A549 (cell line): ENCODE data around the gene CPNE4. TPM values are rescaled to one million over a fixed set of nuclear protein-coding genes. Genes with fewer than 3 reads are reported as not detected.

Source experiments
- ATAC-seq, 2 experiments: fragments of 200-7000 bp in 1 of 2; fragments of >200 bp in 1 of 2; cut with Nextera tagmentation in 1 of 2; cut with Tn5 transposase in 1 of 2; 3 replicates each; pipeline versions ENCODE4 v1.8.0 to v1.9.1; 2018 to 2020; ENCODE audit warnings: mild to moderate bottlenecking in 1 of 2, moderate library complexity in 1 of 2
- CTCF ChIA-PET: fragments of 300-600 bp; sonication (Branson Sonifier 250); formaldehyde crosslinking; extraction: SDS; loops from one replicate; lab custom pipeline; 2021; ENCODE audit warnings: antibody characterized with exemption, inconsistent platforms; lab: Yijun Ruan, JAX
- POLR2A ChIA-PET: fragments of 350-600 bp; formaldehyde crosslinking; extraction: SDS; loops from one replicate; lab custom pipeline; 2021; ENCODE audit warnings: antibody characterized with exemption, inconsistent platforms; lab: Yijun Ruan, JAX
- DNase-seq, 2 experiments: peaks; one replicate each; pipeline versions ENCODE4 v3.0.0 to v3.0.0-alpha.2; 2011 to 2016; ENCODE audit warnings: low read depth in 1 of 2, low spot score in 1 of 2
- FAIRE-seq: peaks from 2 replicates; lab custom pipeline; 2011; peaks lifted over from hg19 to GRCh38; lab: Jason Lieb, UNC
- H3K27ac ChIP-seq, 2 experiments: fragments of >200 bp; sonication (Bioruptor Twin); formaldehyde crosslinking; 3 replicates each; pipeline ENCODE4 v1.5.1; 2016 to 2017
- H3K4me1 ChIP-seq: fragments of >200 bp; sonication (Bioruptor Twin); formaldehyde crosslinking; 3 replicates; pipeline ENCODE4 v1.6.1; 2016
- H3K4me2 ChIP-seq: fragments of >200 bp; sonication (Bioruptor Twin); formaldehyde crosslinking; 3 replicates; pipeline ENCODE4 v1.6.1; 2016
- H3K4me3 ChIP-seq: fragments of >200 bp; sonication (Bioruptor Twin); formaldehyde crosslinking; 3 replicates; pipeline ENCODE4 v1.5.1; 2016
- H3K9me3 ChIP-seq: fragments of >200 bp; sonication (Bioruptor Twin); formaldehyde crosslinking; 3 replicates; pipeline ENCODE4 v1.6.1; 2016
- BHLHE40 ChIP-seq: IDR thresholded peaks from 2 replicates; pipeline ENCODE4 v1.6.1; 2012; ENCODE audit warnings: low read depth, low read length, inconsistent platforms
- EHMT2 ChIP-seq: fragments of 200-600 bp; sonication (generic); IDR thresholded peaks from 2 replicates; pipeline ENCODE4 v1.6.1; 2016; ENCODE audit warnings: antibody characterized with exemption, low read depth, mild to moderate bottlenecking, moderate library complexity
- ESRRA ChIP-seq: fragments of 150-350 bp; IDR thresholded peaks from 2 replicates; pipeline ENCODE4 v1.6.1; 2014; ENCODE audit warnings: mild to moderate bottlenecking, low read length, borderline replicate concordance
- FOSB ChIP-seq: fragments of 250-450 bp; sonication (Bioruptor Pico); IDR thresholded peaks from 2 replicates; pipeline ENCODE4 v1.5.0; 2020; ENCODE audit warnings: mild to moderate bottlenecking, moderate library complexity
- FOSL2 ChIP-seq, 2 experiments: fragments of 450-650 bp in 1 of 2; fragments of >200 bp in 1 of 2; sonication (Bioruptor Twin) in 1 of 2; formaldehyde crosslinking; IDR thresholded peaks; 2 replicates each; pipeline versions ENCODE4 v1.5.0 to v1.6.1; 2016 to 2020; ENCODE audit warnings: mild to moderate bottlenecking in 1 of 2, moderate library complexity in 1 of 2
- FOXS1 ChIP-seq: fragments of 250-450 bp; sonication (Bioruptor Pico); IDR thresholded peaks from 2 replicates; pipeline ENCODE4 v1.5.0; 2020; ENCODE audit warnings: mild to moderate bottlenecking, moderate library complexity
- GATA3 ChIP-seq: IDR thresholded peaks from 2 replicates; pipeline ENCODE4 v1.6.1; 2012; ENCODE audit warnings: borderline replicate concordance
- KDM1A ChIP-seq: fragments of 200-600 bp; sonication (generic); IDR thresholded peaks from 2 replicates; pipeline ENCODE4 v1.6.1; 2016; ENCODE audit warnings: low read depth, mild to moderate bottlenecking
- MAFK ChIP-seq: fragments of 450-650 bp; IDR thresholded peaks from 2 replicates; pipeline ENCODE4 v1.6.1; 2014; ENCODE audit not compliant: partially characterized antibody
- MAX ChIP-seq: IDR thresholded peaks from 2 replicates; pipeline ENCODE4 v1.6.1; 2012
- MAZ ChIP-seq: fragments of 150-350 bp; IDR thresholded peaks from 2 replicates; pipeline ENCODE4 v1.6.1; 2014; ENCODE audit warnings: antibody characterized with exemption, low read depth, low read length, borderline replicate concordance
- MYC ChIP-seq: IDR thresholded peaks from 2 replicates; pipeline ENCODE4 v1.6.1; 2012; ENCODE audit warnings: mild to moderate bottlenecking, inconsistent platforms, low read length, improper control_type of control experiment, borderline replicate concordance
- NFE2L2 ChIP-seq: fragments of 150-350 bp; conservative IDR thresholded peaks from 2 replicates; pipeline ENCODE4 v1.6.1; 2014; ENCODE audit warnings: low read length
- NPAS2 ChIP-seq: fragments of 250-450 bp; sonication (Bioruptor Pico); IDR thresholded peaks from 2 replicates; pipeline ENCODE4 v1.8.0; 2022; ENCODE audit warnings: mild to moderate bottlenecking, moderate library complexity, borderline replicate concordance
- PHF8 ChIP-seq: fragments of 200-600 bp; sonication (generic); IDR thresholded peaks from 2 replicates; pipeline ENCODE4 v1.6.1; 2016; ENCODE audit warnings: low read depth, mild to moderate bottlenecking, antibody characterized with exemption, moderate library complexity, borderline replicate concordance
- RAD21 ChIP-seq, 2 experiments: fragments of >200 bp in 1 of 2; sonication (Bioruptor Twin) in 1 of 2; formaldehyde crosslinking in 1 of 2; IDR thresholded peaks in 1 of 2; conservative IDR thresholded peaks in 1 of 2; 2 replicates in 1 of 2; 3 replicates in 1 of 2; pipeline ENCODE4 v1.6.1; 2012 to 2018; ENCODE audit warnings: inconsistent platforms in 1 of 2
- RCOR1 ChIP-seq: fragments of 150-350 bp; IDR thresholded peaks from 2 replicates; pipeline ENCODE4 v1.6.1; 2014; ENCODE audit warnings: antibody characterized with exemption, low read length, low read depth
- REST ChIP-seq: fragments of 200-600 bp; sonication (generic); IDR thresholded peaks from 2 replicates; pipeline ENCODE4 v1.6.1; 2016; ENCODE audit warnings: antibody characterized with exemption, mild to moderate bottlenecking, moderate library complexity
- RFX5 ChIP-seq: fragments of 450-650 bp; IDR thresholded peaks from 2 replicates; pipeline ENCODE4 v1.7.1; 2014; ENCODE audit warnings: antibody characterized with exemption, mild to moderate bottlenecking, moderate library complexity
- SREBF2 ChIP-seq: fragments of 450-650 bp; IDR thresholded peaks from 2 replicates; pipeline ENCODE4 v1.6.1; 2014; ENCODE audit warnings: mild to moderate bottlenecking, moderate library complexity
- ZFP36 ChIP-seq: fragments of 450-650 bp; IDR thresholded peaks from 2 replicates; pipeline ENCODE4 v1.6.1; 2014; ENCODE audit warnings: borderline replicate concordance; ENCODE audit not compliant: partially characterized antibody
- WGBS: methylation state at CpG from one replicate; pipeline ENCODE4 v1.1.6; 2017; ENCODE audit errors: missing lambda C conversion rate; 5-methylcytosine and 5-hydroxymethylcytosine counted together
- polyA plus RNA-seq, 4 experiments: library from polyadenylated mRNA; depleted of rRNA in 3 of 4; stranded (reverse); fragments of >200 nt; fragmentation: RNase III in 1 of 4; extraction: RNeasy Plus Mini Kit Qiagen cat#74134 plus additional on column Dnase treatment in 1 of 4; gene quantifications; 2 replicates in 3 of 4; 3 replicates in 1 of 4; pipeline ENCODE4 v1.2.3, GENCODE V29; 2011 to 2017
- TF ChIP-seq, protein P1 (sequence below): fragments of 150-350 bp; IDR thresholded peaks from 2 replicates; pipeline ENCODE4 v1.6.1; 2014; ENCODE audit warnings: low read depth, mild to moderate bottlenecking, low read length

The CPNE4 gene
- polyA plus RNA-seq, 2 of the 4 experiments (the other 2 are of a cell fraction): 3.6 to 8.7 TPM

DNA sequence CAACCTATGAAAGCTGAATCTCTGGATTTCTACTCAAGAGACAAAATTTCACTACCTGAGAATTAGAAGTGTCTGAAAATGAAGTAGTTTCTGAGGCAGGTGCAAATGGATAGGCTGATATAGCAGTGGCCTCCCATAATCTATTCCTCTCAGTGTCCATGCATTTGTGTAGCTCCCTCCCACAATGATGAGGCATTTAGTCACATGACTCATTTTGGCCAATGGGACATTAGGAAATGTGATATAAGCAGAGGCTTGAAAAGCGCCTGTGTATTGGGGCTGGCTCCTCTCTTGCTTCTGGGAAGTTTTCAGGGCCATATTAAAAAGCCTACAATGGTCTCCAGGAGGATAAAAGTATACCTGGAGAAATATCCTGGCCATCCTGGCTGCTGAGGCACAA, 452.4 kb downstream of the CPNE4 start:
- ATAC-seq: no peak
- 94% methylated on average over 1 of the region's 1 CpG for WGBS

DNA sequence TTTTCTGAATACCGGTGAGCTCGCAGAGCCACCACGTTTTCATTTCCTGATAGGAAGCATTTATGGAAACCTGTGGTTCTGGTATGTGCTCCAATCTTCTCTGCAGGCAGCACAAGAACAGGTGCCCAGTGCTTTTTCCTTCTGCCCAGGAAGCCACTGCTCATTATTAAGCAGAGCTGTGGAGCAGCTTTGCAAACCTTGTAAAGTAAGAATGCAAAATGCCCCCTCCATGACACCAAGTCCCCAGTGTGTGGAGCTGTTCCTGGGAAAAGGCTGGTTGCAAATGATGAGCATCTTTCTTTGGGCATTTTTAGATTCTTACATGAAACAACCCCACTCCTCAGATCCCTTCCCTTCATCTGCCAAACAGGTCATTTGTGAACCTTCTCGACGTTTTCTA, 466.4 kb downstream of the CPNE4 start:
- no peak for ATAC-seq
- Histone ChIP-seq H3K27ac (no peak overlapping the region), H3K9me3 (no peaks in the 10 kb centered on the region), H3K4me3 (no peak overlapping the region), H3K4me1 (no peaks in the 10 kb centered on the region), H3K4me2 (no peak overlapping the region)
- ChIA-PET POLR2A (no interaction called here), CTCF (interaction anchor here (1.2 to 1.8 kb wide), 2 partner anchors 11 to 31 kb away, joined by 4 read pairs; no protein-coding TSS in a partner anchor)
- WGBS: 76% methylated on average over 5 of the region's 5 CpGs
- no peak for FAIRE-seq
- DNase-seq: no peak
- no peak for TF ChIP-seq ESRRA
- no peak for TF ChIP-seq FOSL2 (IDR thresholded peaks at IDR 0.05)
- no peak for TF ChIP-seq FOSL2 (CRISPR knock-in tag; IDR thresholded peaks at IDR 0.05)
- no peak for TF ChIP-seq MAZ
- no peak for TF ChIP-seq REST
- no peak for TF ChIP-seq FOSB
- TF ChIP-seq PHF8: no peak
- TF ChIP-seq NPAS2 (CRISPR knock-in tag): no peak
- TF ChIP-seq, protein P1, sequence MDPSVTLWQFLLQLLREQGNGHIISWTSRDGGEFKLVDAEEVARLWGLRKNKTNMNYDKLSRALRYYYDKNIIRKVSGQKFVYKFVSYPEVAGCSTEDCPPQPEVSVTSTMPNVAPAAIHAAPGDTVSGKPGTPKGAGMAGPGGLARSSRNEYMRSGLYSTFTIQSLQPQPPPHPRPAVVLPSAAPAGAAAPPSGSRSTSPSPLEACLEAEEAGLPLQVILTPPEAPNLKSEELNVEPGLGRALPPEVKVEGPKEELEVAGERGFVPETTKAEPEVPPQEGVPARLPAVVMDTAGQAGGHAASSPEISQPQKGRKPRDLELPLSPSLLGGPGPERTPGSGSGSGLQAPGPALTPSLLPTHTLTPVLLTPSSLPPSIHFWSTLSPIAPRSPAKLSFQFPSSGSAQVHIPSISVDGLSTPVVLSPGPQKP: no peak
- TF ChIP-seq BHLHE40: no peak
- TF ChIP-seq RFX5: no peak
- TF ChIP-seq GATA3: no peak
- TF ChIP-seq SREBF2: no peak

More for the DNA sequence above, 452.4 kb downstream of the CPNE4 start:
- no peak overlapping the region for H3K4me3 ChIP-seq
- H3K27ac ChIP-seq: no peak overlapping the region
- DNase-seq (no peak), FAIRE-seq (no peak)
- ChIA-PET CTCF (no interaction called here), POLR2A (no interaction called here)
- TF ChIP-seq NFE2L2: no peak
- no peak for TF ChIP-seq MAX
- TF ChIP-seq MAZ: no peak
- no peak for TF ChIP-seq RAD21 (conservative IDR thresholded peaks at IDR 0.05 in 1 of 2, IDR thresholded peaks at IDR 0.05 in 1 of 2)
- no peak for TF ChIP-seq FOXS1 (CRISPR knock-in tag)
- TF ChIP-seq KDM1A: no peak
- TF ChIP-seq RCOR1: no peak
- TF ChIP-seq MAFK: no peak
- TF ChIP-seq NPAS2 (CRISPR knock-in tag): no peak
- no peak for TF ChIP-seq FOSL2 (IDR thresholded peaks at IDR 0.05)
- no peak for TF ChIP-seq FOSL2 (CRISPR knock-in tag; IDR thresholded peaks at IDR 0.05)
- TF ChIP-seq MYC: no peak
- no peak for TF ChIP-seq EHMT2
- TF ChIP-seq ZFP36: no peak
- TF ChIP-seq SREBF2: no peak
- no peaks in the 10 kb centered on the region for H3K9me3 ChIP-seq
- no peaks in the 10 kb centered on the region for H3K4me1 ChIP-seq
- no peak overlapping the region for H3K4me2 ChIP-seq
